Endothelial cell of umbilical vein (primary cell): ENCODE data around the gene KCNMA1. TPM values are rescaled to one million over a fixed set of nuclear protein-coding genes. Genes with fewer than 3 reads are reported as not detected.
A peak's percentile ranks its signal among the peaks of the same experiment; 100 is the strongest.

Experiments used
- BruUV-seq: library from RNA; stranded (reverse); fragments of 400-500 nt; replicated peaks from 2 replicates; lab custom pipeline; 2021; lab: Mats Ljungman, UMichigan
- CTCF ChIA-PET: fragments of 300-600, 350-600 bp; sonication (Branson Sonifier 250); formaldehyde crosslinking; loops from one replicate; lab custom pipeline; 2021; ENCODE audit warnings: antibody characterized with exemption, inconsistent platforms; lab: Charles Lee
- POLR2A ChIA-PET: fragments of 300-600, 350-600 bp; sonication (Branson Sonifier 250); formaldehyde crosslinking; loops from one replicate; lab custom pipeline; 2021; ENCODE audit warnings: antibody characterized with exemption, inconsistent platforms; lab: Charles Lee
- DNase-seq: peaks from one replicate; pipeline ENCODE4 v3.0.0-alpha.2; 2011; ENCODE audit warnings: low read depth, low spot score
- FAIRE-seq: peaks from 2 replicates; lab custom pipeline; 2011; peaks lifted over from hg19 to GRCh38; lab: Jason Lieb, UNC
- H2AFZ ChIP-seq: 2 replicates; pipeline ENCODE4 v1.6.0; 2012; ENCODE audit warnings: low read depth, low read length, control low read depth, inconsistent platforms
- H3K27ac ChIP-seq: 2 replicates; pipeline ENCODE4 v1.5.1; 2011; ENCODE audit warnings: low read depth, mild to moderate bottlenecking, control low read depth, low read length, moderate library complexity; ENCODE audit not compliant: insufficient read depth
- H3K27me3 ChIP-seq, 2 experiments: 2 replicates each; pipeline versions ENCODE4 v1.6.0 to v1.6.1; 2011; ENCODE audit warnings: low read length in 2 of 2, mixed read lengths in 1 of 2; ENCODE audit not compliant: control insufficient read depth in 2 of 2, insufficient read depth in 2 of 2
- H3K36me3 ChIP-seq, 2 experiments: 2 replicates in 1 of 2; 3 replicates in 1 of 2; pipeline ENCODE4 v1.5.1; 2011; ENCODE audit warnings: low read length in 2 of 2, mild to moderate bottlenecking in 1 of 2, moderate library complexity in 1 of 2; ENCODE audit not compliant: control insufficient read depth in 2 of 2, insufficient read depth in 2 of 2; ENCODE audit errors: extremely low read depth in 1 of 2
- H3K4me1 ChIP-seq: 3 replicates; pipeline ENCODE4 v1.5.1; 2011; ENCODE audit warnings: mild to moderate bottlenecking, low read length; ENCODE audit not compliant: control insufficient read depth, insufficient read depth; ENCODE audit errors: extremely low read depth
- H3K4me2 ChIP-seq: 2 replicates; pipeline ENCODE4 v1.6.1; 2011; ENCODE audit warnings: low read length, control low read depth, mixed read lengths; ENCODE audit not compliant: insufficient read depth
- H3K4me3 ChIP-seq, 3 experiments: fragments of 200-600 bp in 1 of 3; sonication (generic), shearing (Covaris generic) in 1 of 3; replicated peaks in 1 of 3; 2 replicates each; pipeline ENCODE4 v1.5.1; 2011 to 2016; ENCODE audit warnings: control low read depth in 3 of 3, low read length in 3 of 3, mild to moderate bottlenecking in 2 of 3, inconsistent platforms in 1 of 3, low read depth in 1 of 3, moderate library complexity in 1 of 3; ENCODE audit not compliant: insufficient read depth in 1 of 3
- H3K79me2 ChIP-seq: 2 replicates; pipeline ENCODE4 v1.6.0; 2012; ENCODE audit warnings: low read length, inconsistent platforms; ENCODE audit not compliant: control insufficient read depth, insufficient read depth
- H3K9ac ChIP-seq: replicated peaks from 2 replicates; pipeline ENCODE3; 2011; ENCODE audit warnings: low read length, control low read depth; ENCODE audit not compliant: insufficient read depth; ENCODE audit errors: extremely low read depth
- H3K9me1 ChIP-seq: replicated peaks from 3 replicates; pipeline ENCODE4 v1.6.0; 2011; ENCODE audit warnings: mild to moderate bottlenecking, low read length; ENCODE audit not compliant: control insufficient read depth, insufficient read depth; ENCODE audit errors: extremely low read depth
- H3K9me3 ChIP-seq: replicated peaks from 2 replicates; pipeline ENCODE4 v1.5.1; 2012; ENCODE audit warnings: low read length, inconsistent platforms; ENCODE audit not compliant: control insufficient read depth, insufficient read depth
- H4K20me1 ChIP-seq: replicated peaks from 2 replicates; pipeline ENCODE3; 2011; ENCODE audit warnings: mild to moderate bottlenecking, low read length; ENCODE audit not compliant: control insufficient read depth, insufficient read depth; ENCODE audit errors: extremely low read depth
- EZH2 ChIP-seq: IDR thresholded peaks from 2 replicates; pipeline ENCODE4 v1.6.1; 2012; ENCODE audit warnings: borderline replicate concordance, low read depth, mild to moderate bottlenecking, moderate library complexity, low read length, inconsistent platforms; ENCODE audit not compliant: severe bottlenecking
- FOS ChIP-seq: IDR thresholded peaks from 2 replicates; pipeline ENCODE4 v1.6.1; 2011; ENCODE audit warnings: mild to moderate bottlenecking, low read length, moderate library complexity, borderline replicate concordance; ENCODE audit not compliant: insufficient read depth
- GATA2 ChIP-seq: IDR thresholded peaks from 2 replicates; pipeline ENCODE4 v1.7.0; 2011; ENCODE audit warnings: low read depth, mild to moderate bottlenecking, moderate library complexity, mixed read lengths, low read length; ENCODE audit not compliant: insufficient read length, insufficient read depth
- JUN ChIP-seq: IDR thresholded peaks from 2 replicates; pipeline ENCODE4 v1.6.1; 2011; ENCODE audit warnings: borderline replicate concordance, low read depth; ENCODE audit not compliant: insufficient read length, insufficient read depth
- MYC ChIP-seq: IDR thresholded peaks from one replicate; pipeline ENCODE4 v1.6.1; 2011; ENCODE audit warnings: mild to moderate bottlenecking, low read depth, low read length
- POLR2A ChIP-seq: IDR thresholded peaks from 2 replicates; pipeline ENCODE4 v1.6.1; 2012; ENCODE audit warnings: low read depth, mild to moderate bottlenecking, control low read depth, low read length
- POLR2AphosphoS5 ChIP-seq: IDR thresholded peaks from 2 replicates; pipeline ENCODE4 v1.6.1; 2012; ENCODE audit warnings: low read depth, mild to moderate bottlenecking, control low read depth, low read length, moderate library complexity; ENCODE audit not compliant: insufficient read depth
- dilution Hi-C: fragments of 300-500 bp; cut with MboI; formaldehyde crosslinking; loops from one replicate; pipeline ENCODE4 v1.15.0; 2019; ENCODE audit warnings: low sequenced_read_pairs; ENCODE audit not compliant: extremely low pct_ligation_motif_present
- intact Hi-C: fragments of 100-400 bp; cut with micrococcal nuclease; formaldehyde crosslinking; loops from one replicate; pipeline ENCODE4 v1.10.0; 2022
- polyA plus RNA-seq, 4 experiments: library from polyadenylated mRNA; depleted of rRNA in 3 of 4; stranded (reverse) in 3 of 4; unstranded in 1 of 4; fragments of >200 nt; gene quantifications; 2 replicates each; pipeline versions ENCODE4 v1.2.1 to v1.2.3, GENCODE V29; 2011 to 2012; ENCODE audit warnings: missing spikeins in 1 of 4
- total RNA-seq: library from RNA; stranded (reverse); gene quantifications from 2 replicates; pipeline ENCODE4 v1.2.3, GENCODE V29; 2021
- TF ChIP-seq, protein P1 (sequence below): IDR thresholded peaks from 2 replicates; pipeline ENCODE4 v1.6.1; 2011; ENCODE audit not compliant: insufficient read depth, insufficient read length
- TF ChIP-seq, protein P2 (sequence below), 2 donors: IDR thresholded peaks; 1 replicate in 1 of 2; 2 replicates in 1 of 2; pipeline ENCODE4 v1.5.1; 2011; ENCODE audit warnings: low read length in 2 of 2, mild to moderate bottlenecking in 2 of 2, moderate library complexity in 2 of 2, control low read depth in 1 of 2, inconsistent platforms in 1 of 2, low read depth in 1 of 2; ENCODE audit not compliant: insufficient read depth in 1 of 2; ENCODE audit errors: extremely low read depth in 1 of 2

Gene KCNMA1
- total and polyA plus RNA-seq, 2 donors (not counting 3 experiments of a cell fraction or from before 2014, with no cell fraction given) = 0.10 to 0.82 TPM

DNA sequence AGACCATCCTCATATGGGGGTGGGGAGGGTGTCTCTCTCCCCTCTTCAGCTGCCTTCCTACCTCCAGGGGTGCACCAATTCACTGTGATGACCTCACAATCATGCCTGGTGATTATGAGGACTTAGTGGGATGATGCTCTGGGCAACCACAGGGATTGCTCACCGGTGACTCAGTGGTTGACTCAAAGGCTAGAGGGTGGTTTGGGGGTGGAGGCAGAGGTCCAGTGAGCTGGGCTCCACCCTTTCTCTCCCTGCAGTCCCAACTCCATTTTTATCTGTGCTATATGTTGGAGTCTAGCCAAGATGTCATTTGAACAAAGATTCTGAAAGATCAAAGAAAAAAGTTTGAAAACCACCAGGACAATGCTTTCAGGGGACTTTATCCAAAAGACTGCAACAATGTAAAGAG is 286.9 kb downstream of the KCNMA1 start:
- Histone ChIP-seq H3K36me3 (no peaks in the 10 kb centered on the region), H2AFZ (no peak overlapping the region), H3K9me1 (no peaks in the 10 kb centered on the region), H3K9ac (no peak overlapping the region), H4K20me1 (no peaks in the 10 kb centered on the region), H3K4me3 (no peak overlapping the region), H3K4me2 (no peak overlapping the region), H3K9me3 (no peaks in the 10 kb centered on the region), H3K79me2 (no peaks in the 10 kb centered on the region), H3K4me1 (peaks cover 9% of the 10 kb centered on the region), H3K27me3 (no peaks in the 10 kb centered on the region), H3K27ac (no peak overlapping the region)
- POLR2A ChIA-PET = interaction anchor here (0.6 kb wide), 1 partner anchor 42 kb away, joined by 3 read pairs; no protein-coding TSS in a partner anchor
- peak; percentile 96 for FAIRE-seq
- TF ChIP-seq EZH2 (no peak), GATA2 (peak; percentile 44), POLR2AphosphoS5 (peak; percentile 66), MYC (no peak), JUN (peak; percentile 83), FOS (peak; percentile 99), POLR2A (no peak)
- TF ChIP-seq, protein P1, sequence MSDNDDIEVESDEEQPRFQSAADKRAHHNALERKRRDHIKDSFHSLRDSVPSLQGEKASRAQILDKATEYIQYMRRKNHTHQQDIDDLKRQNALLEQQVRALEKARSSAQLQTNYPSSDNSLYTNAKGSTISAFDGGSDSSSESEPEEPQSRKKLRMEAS = no peak
- TF ChIP-seq, protein P2, sequence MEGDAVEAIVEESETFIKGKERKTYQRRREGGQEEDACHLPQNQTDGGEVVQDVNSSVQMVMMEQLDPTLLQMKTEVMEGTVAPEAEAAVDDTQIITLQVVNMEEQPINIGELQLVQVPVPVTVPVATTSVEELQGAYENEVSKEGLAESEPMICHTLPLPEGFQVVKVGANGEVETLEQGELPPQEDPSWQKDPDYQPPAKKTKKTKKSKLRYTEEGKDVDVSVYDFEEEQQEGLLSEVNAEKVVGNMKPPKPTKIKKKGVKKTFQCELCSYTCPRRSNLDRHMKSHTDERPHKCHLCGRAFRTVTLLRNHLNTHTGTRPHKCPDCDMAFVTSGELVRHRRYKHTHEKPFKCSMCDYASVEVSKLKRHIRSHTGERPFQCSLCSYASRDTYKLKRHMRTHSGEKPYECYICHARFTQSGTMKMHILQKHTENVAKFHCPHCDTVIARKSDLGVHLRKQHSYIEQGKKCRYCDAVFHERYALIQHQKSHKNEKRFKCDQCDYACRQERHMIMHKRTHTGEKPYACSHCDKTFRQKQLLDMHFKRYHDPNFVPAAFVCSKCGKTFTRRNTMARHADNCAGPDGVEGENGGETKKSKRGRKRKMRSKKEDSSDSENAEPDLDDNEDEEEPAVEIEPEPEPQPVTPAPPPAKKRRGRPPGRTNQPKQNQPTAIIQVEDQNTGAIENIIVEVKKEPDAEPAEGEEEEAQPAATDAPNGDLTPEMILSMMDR (IDR thresholded peaks at IDR 0.05; ENCODE audit: extremely low read depth in 1 of 2, insufficient read depth in 1 of 2, low read depth in 1 of 2, low read length in 2 of 2) = no peak
- DNase-seq = peak; percentile 80
- CTCF ChIA-PET = interaction anchor here (0.6 to 1.8 kb wide), 3 partner anchors 24 to 42 kb away, joined by 3 to 7 read pairs (median 3); no protein-coding TSS in a partner anchor
- dilution Hi-C loops = no loop called here
- intact Hi-C loops = loop anchor here (1.0 kb wide), 2 partner anchors 36 to 42 kb away; no protein-coding TSS in a partner anchor
- BruUV-seq = no TSS peak
